Measurements from ENCODE around the gene WWC1.

The WWC1 gene

GRCh38 chr5:168291342-168291963 is at the start of gene WWC1:
WWC1 (plus strand) TSS chr5:168291645; CDS start chr5:168292153, 508 bp downstream.
- DNase-seq (ENCODE audit: insufficient read length, low spot score), result peak; percentile 74
- FAIRE-seq, result no peak

DNA sequence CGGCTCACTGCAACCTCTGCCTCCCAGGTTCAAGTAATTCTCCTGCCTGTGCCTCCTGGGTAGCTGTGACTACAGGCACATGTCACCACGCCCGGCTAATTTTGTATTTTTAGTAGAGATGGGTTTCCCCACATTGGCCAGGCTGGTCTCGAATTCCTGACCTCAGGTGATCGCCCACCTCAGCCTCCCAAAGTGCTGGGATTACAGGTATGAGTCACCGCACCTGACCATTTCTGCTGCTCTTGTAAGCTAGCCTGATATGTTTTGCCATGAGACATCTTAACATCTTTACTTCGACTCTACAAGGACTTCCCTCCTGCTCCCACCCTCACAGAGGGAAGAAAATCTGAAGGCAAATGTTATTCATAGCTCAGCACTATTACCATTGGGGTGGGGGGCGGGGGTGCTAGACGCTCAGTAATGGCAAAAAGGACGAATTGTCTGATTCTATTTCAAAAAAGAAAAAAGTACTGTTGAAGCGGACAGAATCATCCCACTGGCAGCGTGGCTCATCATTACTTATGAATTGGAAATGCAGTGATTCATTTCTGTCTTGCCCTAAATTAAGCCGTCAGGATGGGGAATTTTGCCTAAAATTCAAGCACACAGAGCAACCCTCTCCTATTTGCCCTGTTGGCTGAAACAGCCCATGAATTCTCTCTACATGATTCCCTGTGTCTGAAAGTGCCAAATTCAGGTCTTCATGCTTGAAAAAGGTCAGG is 46.4 kb upstream of the WWC1 start:
- DNase-seq (ENCODE audit: insufficient read length, low spot score), result no peak
- no peak for FAIRE-seq

DNA sequence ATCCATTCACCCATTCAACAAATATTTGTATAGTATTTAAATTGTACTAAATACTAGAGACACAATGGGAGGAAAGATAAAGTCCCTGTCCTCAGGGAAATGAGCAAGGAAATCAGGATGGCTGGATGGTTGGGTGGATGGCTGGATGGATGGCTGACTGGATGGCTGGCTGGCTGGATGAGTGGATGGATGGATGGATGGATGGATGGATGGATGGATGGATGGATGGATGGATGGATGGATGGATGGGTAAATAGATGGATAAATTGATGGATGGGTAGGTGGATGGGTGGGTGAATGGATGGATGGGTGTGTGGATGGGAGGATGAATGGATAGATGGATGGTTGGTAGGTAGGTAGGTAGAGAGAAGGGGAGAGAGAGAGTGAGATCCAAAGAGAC is 41.5 kb upstream of the WWC1 start:
- FAIRE-seq (no peak), DNase-seq (ENCODE audit: insufficient read length, low spot score) (no peak)

DNA sequence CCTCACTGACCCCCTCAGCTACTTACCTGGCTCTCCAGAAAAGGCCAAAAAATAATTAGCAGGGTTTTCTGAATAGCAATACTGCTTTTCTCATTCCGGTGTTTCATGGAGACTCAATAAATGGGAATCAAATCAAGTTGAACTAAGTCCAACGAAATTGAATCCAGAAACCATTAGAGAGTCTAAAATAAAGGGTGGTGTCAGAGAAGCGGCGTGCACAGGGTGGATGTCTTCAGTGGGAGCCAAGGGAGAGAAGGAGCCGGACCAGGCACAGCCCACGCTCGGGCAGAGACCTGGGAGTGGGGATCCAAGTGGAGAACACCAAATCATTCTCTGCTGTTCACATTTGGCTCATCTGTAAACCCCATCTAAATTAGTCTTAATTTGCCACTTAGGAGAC is 40.2 kb upstream of the WWC1 start:
- DNase-seq (ENCODE audit: insufficient read length, low spot score), result no peak
- no peak for FAIRE-seq

- FAIRE-seq (no peak), DNase-seq (ENCODE audit: insufficient read length, low spot score) (no peak)
These were observed 37.3 kb upstream of the WWC1 start for GRCh38 chr5:168254013-168254693.

DNA sequence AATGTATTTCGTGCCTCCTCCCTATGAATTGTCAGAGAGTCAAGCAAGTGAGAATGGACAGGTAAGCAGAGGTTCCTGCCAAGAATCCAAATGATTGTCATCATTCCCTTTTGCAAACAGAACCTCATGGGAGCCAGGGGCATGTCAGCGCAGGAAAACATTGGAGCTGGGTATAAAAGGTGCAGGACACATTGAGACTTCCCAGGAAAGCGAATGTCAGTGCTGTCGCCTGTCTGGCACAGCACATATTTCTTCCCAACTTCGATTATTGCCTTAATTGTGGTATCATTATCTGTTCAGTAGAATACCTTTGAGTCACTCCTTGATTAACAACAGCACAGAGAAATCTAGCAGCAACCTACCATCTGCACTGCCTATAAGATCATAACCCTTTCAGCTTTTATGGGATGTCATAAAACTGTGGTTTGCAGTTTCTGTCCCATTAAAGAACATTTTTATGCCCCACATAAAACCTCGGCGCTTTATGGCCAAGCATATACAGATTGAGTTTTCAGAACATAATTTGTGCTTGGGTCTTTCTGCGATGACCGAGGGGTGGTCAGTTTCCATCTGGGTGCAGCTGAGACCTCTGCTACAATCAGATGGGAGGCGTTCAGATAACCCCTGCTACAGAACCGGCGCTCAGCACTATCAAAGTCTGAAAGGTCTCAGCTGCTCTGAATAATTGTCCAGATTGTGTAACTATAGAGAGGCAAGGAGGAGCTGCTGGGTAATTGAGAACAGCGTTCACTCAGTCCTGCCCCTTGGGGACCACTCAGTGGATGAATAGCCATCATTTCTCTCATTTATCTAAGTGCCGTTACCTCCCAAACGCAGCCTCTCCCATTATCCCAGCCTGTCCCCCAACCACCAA is 30.9 kb upstream of the WWC1 start:
- DNase-seq (ENCODE audit: insufficient read length, low spot score) (no peak), FAIRE-seq (no peak)

DNA sequence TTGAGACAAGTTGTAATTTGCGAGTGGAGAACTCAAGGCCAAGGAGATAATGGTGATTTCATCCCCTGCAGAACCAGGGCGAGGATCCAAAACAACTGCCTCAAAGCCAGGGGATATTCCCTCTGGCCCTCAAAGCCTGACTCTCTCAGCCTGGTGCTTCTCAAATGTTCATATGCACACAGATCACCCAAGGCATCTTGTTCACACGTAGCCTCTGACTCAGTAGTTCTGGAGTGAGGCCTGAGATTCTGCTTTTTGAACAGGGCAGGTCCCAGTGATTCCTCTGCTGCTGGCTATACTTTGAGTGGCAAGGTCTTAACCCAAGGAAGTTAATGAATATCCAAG is 30.2 kb upstream of the WWC1 start:
- no peak for FAIRE-seq
- DNase-seq (ENCODE audit: insufficient read length, low spot score), result no peak

DNA sequence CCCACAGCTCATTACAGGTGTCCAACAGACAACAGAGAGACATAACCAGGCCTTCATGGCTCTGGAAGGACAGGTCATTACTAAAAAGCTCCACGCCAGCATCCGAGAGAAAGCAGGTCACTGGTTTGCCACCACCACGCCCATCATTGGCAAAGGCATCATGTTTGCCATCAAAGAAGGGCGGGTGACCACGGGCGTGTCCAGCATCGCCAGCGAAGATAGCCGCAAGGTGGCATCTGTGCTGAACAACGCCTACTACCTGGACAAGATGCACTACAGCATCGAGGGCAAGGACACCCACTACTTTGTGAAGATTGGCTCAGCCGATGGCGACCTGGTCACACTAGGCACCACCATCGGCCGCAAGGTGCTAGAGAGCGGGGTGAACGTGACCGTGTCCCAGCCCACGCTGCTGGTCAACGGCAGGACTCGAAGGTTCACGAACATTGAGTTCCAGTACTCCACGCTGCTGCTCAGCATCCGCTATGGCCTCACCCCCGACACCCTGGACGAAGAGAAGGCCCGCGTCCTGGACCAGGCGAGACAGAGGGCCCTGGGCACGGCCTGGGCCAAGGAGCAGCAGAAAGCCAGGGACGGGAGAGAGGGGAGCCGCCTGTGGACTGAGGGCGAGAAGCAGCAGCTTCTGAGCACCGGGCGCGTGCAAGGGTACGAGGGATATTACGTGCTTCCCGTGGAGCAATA is 29.3 kb upstream of the WWC1 start:
- FAIRE-seq (no peak), DNase-seq (ENCODE audit: insufficient read length, low spot score) (no peak)

GRCh38 chr5:168263121-168263520 is 28.3 kb upstream of the WWC1 start:
- FAIRE-seq, result no peak

GRCh38 chr5:168266016-168266415 is 25.4 kb upstream of the WWC1 start:
- FAIRE-seq (no peak), DNase-seq (ENCODE audit: insufficient read length, low spot score) (no peak)

More at GRCh38 chr5:168263121-168263520, 28.3 kb upstream of the WWC1 start:
- no peak for DNase-seq (ENCODE audit: insufficient read length, low spot score)

DNA sequence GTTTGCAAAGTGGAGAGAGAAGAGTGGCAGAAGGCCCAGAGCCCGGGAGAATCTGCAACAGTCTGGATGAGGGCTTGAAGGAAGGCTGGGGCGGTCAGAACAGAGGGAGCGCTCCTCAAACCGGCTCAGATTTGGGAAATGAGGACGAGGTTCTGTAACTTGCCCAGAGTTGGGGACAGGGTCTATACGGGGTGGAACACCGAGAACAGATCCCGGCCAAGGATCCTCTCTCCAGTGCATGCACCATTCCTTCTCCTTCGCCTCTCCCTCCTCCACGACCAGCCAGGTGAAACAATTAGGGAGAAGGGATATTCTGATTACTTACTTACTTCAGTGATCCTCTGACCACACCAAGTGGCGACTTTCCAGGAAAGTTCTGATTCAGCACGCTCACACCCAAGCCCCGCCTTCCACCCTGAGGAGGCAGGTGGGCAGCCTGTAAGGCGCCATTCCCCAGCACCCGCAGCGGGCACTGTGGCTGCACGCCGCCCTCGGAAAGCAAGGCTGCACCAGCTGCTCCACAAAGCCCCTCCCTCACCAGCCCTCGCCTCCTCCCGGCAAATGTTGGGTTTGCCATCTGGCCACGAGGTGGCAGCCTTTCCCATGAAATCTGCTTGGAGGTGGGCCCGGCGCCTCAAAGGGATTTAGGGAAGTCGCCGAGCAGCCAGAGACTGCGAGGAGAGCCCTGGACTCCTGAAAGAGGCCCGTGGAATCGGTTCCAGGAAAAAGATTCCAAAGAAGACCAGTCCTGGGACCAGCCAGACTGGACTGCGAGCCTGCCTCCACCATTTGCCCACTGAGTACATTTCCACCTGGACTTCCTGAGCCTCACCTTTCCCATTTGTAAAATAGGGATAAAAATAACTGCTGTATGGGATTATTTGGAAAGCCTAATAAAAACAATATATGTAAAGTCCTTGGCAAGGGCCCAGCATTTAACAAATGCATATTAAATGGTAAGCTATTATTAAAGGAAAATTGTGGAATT is 22.2 kb upstream of the WWC1 start:
- peak; percentile 98 for FAIRE-seq
- peak; percentile 86 for DNase-seq (ENCODE audit: insufficient read length, low spot score)

- DNase-seq (ENCODE audit: insufficient read length, low spot score) (no peak), FAIRE-seq (no peak)
These were observed 21.5 kb upstream of the WWC1 start for GRCh38 chr5:168269937-168270330.

GRCh38 chr5:168270476-168270875 is 21.0 kb upstream of the WWC1 start:
- DNase-seq (ENCODE audit: insufficient read length, low spot score), result no peak
- FAIRE-seq, result peak; percentile 16

GRCh38 chr5:168273056-168273980 is 18.1 kb upstream of the WWC1 start:
- FAIRE-seq (peak; percentile 20), DNase-seq (ENCODE audit: insufficient read length, low spot score) (no peak)

DNA sequence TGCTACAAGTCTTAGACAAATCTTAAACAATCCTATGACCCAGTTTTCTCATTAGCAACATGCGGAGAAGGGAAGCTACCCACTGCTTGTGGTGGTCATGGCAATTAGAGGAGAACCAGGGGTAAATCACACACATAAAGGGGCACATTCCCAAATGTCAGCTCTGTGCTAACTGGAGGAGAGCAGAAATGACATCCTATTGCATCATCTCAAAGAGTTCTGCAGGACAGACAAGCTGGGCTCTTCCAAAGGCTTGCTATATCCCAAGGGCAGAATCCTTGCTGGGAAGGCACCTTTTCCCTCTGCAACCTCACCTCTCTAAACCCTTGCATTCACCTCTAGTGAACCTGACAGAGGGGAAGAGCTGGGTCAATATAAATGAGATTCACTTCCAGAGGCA is 17.0 kb upstream of the WWC1 start:
- FAIRE-seq (no peak), DNase-seq (ENCODE audit: insufficient read length, low spot score) (no peak)

DNA sequence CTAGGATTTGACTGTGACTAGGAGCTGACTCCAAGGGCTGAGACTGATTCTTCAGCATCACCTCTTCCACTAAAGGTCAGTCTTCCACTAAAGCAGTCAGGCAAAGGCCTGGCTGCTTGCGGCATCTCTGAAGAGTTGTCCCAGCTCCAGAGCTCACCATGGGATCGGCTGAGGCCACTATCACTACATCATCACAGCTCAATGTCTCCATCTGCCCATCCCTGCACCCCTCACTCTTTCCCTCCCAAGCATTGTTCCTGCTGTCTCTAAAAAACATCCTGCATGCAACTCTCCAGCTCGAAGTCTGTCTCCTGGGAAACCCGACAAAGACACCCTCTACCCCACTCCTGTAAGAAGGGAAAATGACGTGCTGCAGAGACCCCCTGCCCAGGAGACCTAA is 15.5 kb upstream of the WWC1 start:
- no peak for DNase-seq (ENCODE audit: insufficient read length, low spot score)
- no peak for FAIRE-seq

- FAIRE-seq (peak; percentile 65), DNase-seq (ENCODE audit: insufficient read length, low spot score) (no peak)
These were observed 9.3 kb upstream of the WWC1 start for GRCh38 chr5:168282120-168282519.

GRCh38 chr5:168284809-168285208 is 6.6 kb upstream of the WWC1 start:
- no peak for FAIRE-seq

More at GRCh38 chr5:168284809-168285208, 6.6 kb upstream of the WWC1 start:
- no peak for DNase-seq (ENCODE audit: insufficient read length, low spot score)
